HG03097 (cell line): ENCODE results near the gene TUBGCP2.
A peak's percentile ranks its signal among the peaks of the same experiment; 100 is the strongest.
"Not testable (repeated sequence)": the region's sequence is repeated elsewhere in the genome, so short reads cannot be mapped to it uniquely, and the experiment has no call there.

Experiments
- ATAC-seq: cut with Tn5 transposase; IDR thresholded peaks from one replicate; pipeline ENCODE4 v1.9.1; 2021; ENCODE audit not compliant: unreplicated experiment, low FRiP score

Gene TUBGCP2

GRCh38 chr10:133270204-133270603, 38.5 kb downstream of the TUBGCP2 start:
- no peak for ATAC-seq

- ATAC-seq: no peak
Measured at GRCh38 chr10:133269367-133269766, 39.3 kb downstream of the TUBGCP2 start.

- no peak for ATAC-seq
Measured at GRCh38 chr10:133268532-133268931, 40.1 kb downstream of the TUBGCP2 start.

- ATAC-seq: no peak
Measured at GRCh38 chr10:133267829-133268228, 40.8 kb downstream of the TUBGCP2 start.

- no peak for ATAC-seq
Measured at GRCh38 chr10:133267293-133267692, 41.4 kb downstream of the TUBGCP2 start.

GRCh38 chr10:133266056-133266795, 42.4 kb downstream of the TUBGCP2 start:
- ATAC-seq: no peak

- ATAC-seq: not testable (repeated sequence)
Measured at GRCh38 chr10:133265052-133265451, 43.6 kb downstream of the TUBGCP2 start.

- ATAC-seq: no peak
Measured at GRCh38 chr10:133264461-133264860, 44.2 kb downstream of the TUBGCP2 start.

- ATAC-seq: no peak
Measured at GRCh38 chr10:133263674-133264073, 45.0 kb downstream of the TUBGCP2 start.

- ATAC-seq: no peak
Measured at GRCh38 chr10:133262696-133263095, 46.0 kb downstream of the TUBGCP2 start.

GRCh38 chr10:133261726-133262325, 46.8 kb downstream of the TUBGCP2 start:
- peak; percentile 29 for ATAC-seq

GRCh38 chr10:133260895-133261725, 47.6 kb downstream of the TUBGCP2 start:
- ATAC-seq: no peak

GRCh38 chr10:133259602-133259989, 49.1 kb downstream of the TUBGCP2 start:
- no peak for ATAC-seq

- ATAC-seq: no peak
Measured at GRCh38 chr10:133258818-133259601, 49.7 kb downstream of the TUBGCP2 start.

- no peak for ATAC-seq
Measured at GRCh38 chr10:133258066-133258817, 50.4 kb downstream of the TUBGCP2 start.

- ATAC-seq: no peak
Measured at GRCh38 chr10:133257489-133258065, 51.1 kb downstream of the TUBGCP2 start.

GRCh38 chr10:133255323-133255722, 53.3 kb downstream of the TUBGCP2 start:
- ATAC-seq: no peak

- no peak for ATAC-seq
Measured at GRCh38 chr10:133254421-133255120, 54.1 kb downstream of the TUBGCP2 start.

GRCh38 chr10:133253361-133253955, 55.2 kb downstream of the TUBGCP2 start:
- no peak for ATAC-seq
